Stimulated activated CD8-positive, alpha-beta memory T cell treated with anti-CD3 and anti-CD28 coated beads, Interleukin-2, amount 100 ng/mL, for 1 hour (primary cell): ENCODE results near the gene RHEBL1.

Source experiments
- DNase-seq, 2 donors: peaks; one replicate each; pipeline ENCODE4 v3.0.0-alpha.2; 2020; ENCODE audit warnings: low read depth in 2 of 2

The RHEBL1 gene

GRCh38 chr12:49054524-49054923, 15.3 kb downstream of the RHEBL1 start:
- DNase-seq, result no peak

DNA sequence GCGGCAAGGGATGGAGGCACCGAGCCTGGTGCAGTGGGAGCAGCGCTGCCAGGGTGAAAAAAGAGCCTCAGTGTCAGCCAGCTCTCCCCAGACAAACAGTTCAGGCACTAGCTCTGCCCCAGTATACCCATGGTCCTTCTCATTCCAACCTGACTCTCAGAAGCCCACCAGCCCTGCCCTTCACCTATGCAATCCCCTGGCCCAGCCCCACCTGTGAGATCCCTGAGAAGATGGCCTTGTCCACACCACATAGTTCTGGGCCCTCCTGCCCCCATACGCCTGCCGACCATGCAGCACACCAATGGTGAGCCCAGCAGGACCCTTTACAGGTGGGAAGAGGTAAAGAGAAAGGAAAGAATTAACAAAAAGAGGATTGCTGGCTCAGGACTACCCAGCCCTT, 15.7 kb downstream of the RHEBL1 start:
- no peak for DNase-seq

DNA sequence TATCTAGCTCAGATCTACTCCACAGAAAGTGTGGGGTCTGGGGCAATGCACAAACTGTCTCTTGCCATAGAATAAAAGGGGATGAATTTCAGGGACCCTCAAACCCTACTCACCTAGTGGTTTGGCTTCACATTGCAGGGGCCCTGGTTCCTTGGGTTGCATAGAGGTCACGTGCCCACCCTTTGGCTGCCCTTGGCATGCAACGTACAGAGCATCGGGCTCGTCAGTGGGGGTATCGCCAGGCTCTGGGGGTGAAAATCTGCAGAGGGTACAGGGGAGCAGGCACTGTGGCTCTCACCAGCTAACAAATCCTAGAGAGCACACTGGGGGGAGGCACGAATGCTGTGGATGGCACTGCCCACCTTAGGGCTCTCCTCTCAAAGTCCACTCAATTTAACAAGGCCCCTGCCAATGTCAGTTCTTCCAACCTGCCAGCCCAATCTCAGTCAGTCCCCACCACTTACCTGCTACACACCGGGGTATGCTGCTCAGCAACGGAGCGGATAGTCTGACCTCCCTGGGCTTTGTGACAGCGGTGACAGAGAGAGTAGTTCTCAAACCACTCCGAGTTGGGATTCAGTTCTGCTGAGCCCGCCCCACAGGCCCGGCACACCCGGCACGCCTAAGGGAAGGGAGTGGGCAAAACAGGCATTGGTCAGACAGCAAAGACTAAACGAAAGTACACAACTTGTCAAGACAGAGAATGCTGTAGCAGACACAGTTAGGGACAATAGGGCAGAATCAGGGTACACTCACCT, 17.1 kb downstream of the RHEBL1 start:
- no peak for DNase-seq

GRCh38 chr12:49051777-49052438, 17.9 kb downstream of the RHEBL1 start:
- no peak for DNase-seq

DNA sequence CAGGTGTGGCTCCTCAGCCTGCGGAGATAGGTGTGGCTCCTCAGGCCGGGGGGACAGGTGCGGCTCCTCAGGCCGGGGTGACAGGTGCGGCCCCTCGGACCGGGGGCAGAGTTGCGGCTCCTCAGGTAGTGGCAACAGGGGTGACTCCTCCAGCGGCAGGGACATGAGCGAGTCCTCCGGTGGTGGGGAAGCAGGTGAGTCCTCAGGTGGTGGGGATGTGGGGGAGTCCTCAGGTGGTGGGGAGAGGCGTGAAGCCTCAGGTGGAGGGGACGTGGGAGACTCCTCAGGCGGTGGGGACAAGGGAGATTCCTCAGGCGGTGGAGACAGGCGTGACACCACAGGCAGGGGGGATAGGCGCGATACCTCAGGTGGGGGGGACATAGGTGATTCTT, 18.4 kb downstream of the RHEBL1 start:
- DNase-seq, result no peak

GRCh38 chr12:49050507-49051372, 19.0 kb downstream of the RHEBL1 start:
- DNase-seq, result no peak

- DNase-seq, result no peak
These were observed 20.1 kb downstream of the RHEBL1 start for GRCh38 chr12:49049566-49050224.

GRCh38 chr12:49048953-49049352, 20.8 kb downstream of the RHEBL1 start:
- no peak for DNase-seq

DNA sequence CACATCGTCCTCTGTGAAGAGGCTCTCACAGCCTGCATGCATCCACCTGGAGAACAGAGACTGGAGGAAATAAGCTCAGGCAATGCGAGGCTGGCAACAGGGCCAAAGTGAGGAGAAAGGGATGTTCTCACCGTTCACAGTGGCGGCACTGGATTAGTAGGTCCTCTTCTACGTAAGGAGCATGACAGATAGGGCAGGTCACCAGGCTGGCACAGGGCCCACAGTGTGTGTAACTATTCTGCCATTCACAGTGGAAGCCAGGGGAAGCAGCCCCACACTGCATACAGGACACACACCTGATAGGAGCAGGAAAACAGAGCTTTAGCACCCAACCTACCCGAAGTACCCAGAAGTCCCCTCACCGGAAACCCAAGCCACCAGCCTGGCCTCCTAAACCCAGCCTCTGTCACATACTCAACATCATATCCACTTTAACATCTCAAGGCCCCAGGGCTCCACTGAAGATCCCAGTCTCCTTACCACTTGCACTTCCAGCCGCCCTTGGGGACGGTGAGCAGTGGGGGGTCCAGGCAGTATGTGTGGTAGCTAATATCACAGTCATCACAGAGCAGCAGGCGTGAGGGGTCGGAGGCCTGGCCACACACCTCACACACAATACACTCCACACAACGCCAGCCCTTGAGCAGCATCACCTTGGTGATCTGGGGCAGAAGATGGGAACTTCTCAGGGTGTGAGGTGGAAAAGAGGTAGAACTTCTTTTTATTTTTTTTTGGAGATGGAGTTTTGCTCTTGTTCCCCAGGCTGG, 23.5 kb downstream of the RHEBL1 start:
- DNase-seq, result no peak

DNA sequence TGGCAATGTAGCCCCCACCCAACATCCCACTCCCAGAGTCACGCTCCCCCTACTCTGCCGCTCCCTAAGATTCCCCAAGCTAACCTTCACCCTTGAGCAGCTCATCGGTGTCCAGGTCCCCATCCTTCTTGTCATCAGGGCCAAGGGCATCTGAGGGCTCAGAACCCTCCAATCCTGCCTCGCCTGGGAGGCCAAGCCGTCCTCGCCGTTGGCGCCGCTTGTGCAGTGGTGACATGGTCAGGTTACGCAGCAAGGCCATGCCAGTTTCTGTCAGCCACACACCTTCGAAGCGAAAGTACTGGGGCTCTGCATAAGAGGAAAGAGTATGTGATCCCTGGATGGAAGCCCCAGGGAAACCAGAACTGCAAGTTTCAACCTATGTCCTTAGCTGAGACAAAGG, 25.1 kb downstream of the RHEBL1 start:
- DNase-seq, result no peak

DNA sequence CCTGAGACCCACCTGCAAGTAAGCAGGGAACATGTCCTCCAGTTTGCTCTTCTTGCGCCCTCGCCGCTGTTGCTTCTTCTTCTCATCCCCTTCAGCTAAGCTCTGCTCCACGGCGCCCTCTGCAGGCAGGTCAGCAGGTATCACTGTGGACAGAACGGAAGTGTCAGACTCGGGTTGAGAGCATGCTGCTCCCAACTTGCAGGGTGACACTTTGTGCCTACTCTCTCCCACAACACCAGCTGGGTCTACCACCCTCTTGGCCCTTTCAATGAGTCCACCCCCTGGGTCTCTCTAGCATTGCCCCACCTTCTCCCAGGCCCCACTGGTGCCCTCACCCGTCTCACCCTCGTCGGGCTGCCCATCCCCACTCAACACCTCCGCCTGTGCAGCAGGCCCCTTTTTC, 25.9 kb downstream of the RHEBL1 start:
- DNase-seq, result peak; percentile 62 to 68

DNA sequence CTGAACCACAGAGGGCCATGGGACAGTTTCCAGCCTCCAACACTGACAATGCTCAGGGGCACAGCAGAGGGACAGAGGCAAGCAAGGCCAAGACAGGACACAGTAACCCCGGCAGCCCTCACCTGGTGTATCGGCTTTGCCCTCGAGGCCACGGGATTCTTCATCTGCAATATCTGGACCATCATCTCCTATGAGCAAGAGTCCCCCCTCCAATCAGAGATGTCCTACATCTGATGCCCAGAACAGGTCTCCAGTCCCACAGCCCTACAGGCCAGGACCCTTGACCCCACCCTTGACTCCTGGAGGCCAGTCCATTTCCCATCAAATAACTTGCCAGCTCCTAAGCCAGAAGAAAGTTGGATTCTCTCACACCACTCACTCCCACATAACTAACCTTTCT, 26.5 kb downstream of the RHEBL1 start:
- no peak for DNase-seq

GRCh38 chr12:49041881-49042484, 27.8 kb downstream of the RHEBL1 start:
- DNase-seq, result no peak

DNA sequence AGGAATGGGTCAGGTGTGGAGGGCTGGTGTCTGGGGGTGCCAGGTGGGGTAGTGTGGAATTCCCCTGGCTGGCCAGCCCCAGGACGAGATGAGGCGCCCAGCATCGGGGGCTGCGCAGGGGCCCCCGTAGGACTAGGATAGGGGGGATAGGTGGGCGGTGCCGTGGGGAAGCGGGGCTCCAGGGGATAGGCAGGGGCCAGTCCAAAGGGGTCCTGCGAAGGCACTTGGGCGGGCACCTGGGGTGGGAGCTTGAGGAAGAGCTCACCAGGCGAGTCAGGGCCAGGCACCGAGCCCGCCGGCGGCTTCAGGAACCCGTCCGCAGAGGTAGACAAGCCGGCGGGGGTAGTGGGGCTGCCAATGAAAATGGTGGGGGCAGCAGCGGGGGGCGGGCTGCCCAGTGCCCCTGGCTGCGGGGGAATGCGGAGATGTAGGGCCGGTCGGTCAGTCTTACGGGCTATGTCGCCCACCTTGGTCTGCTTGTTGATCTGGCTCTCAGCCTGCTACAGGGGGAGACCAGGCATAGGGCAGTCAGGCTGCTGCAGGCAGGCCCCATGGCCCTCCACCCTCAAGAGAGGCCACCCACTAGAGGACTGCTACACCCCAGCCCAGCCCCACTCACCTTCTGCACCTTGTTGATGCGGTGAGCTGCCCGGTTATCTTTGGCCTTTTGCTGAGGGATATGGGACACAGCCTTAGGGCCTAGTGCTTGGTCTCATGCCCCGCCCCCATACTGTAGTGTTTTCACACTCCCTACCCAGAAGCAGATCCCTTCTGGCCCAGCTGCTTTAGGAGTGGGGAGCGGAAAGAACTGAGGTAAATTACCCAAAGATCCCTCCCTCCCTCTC, 28.5 kb downstream of the RHEBL1 start:
- no peak for DNase-seq

DNA sequence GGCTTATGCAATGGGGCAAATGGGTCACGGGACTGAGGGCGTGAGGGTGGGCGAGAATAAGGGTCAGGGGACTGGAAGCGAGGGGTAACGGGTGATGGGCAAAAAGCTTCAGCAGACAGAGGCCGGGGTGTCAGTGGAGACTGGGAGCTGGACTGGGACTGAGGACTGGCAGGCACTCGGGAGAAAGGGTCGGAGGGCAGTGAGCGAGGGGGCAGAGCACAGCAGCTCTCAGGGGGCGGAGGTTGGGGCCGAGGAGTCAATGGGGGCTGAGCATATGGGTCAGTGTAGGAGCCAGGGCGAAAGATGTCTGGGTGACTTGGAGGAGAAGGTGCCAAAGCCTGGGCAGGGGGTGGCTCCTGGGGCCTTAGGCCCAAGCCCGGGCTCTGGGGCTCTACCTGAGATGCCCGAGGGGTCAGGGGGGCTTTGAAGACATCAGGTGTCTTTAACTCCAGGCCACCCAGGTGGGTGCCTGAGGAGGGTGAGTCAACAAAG, 29.4 kb downstream of the RHEBL1 start:
- DNase-seq, result no peak

DNA sequence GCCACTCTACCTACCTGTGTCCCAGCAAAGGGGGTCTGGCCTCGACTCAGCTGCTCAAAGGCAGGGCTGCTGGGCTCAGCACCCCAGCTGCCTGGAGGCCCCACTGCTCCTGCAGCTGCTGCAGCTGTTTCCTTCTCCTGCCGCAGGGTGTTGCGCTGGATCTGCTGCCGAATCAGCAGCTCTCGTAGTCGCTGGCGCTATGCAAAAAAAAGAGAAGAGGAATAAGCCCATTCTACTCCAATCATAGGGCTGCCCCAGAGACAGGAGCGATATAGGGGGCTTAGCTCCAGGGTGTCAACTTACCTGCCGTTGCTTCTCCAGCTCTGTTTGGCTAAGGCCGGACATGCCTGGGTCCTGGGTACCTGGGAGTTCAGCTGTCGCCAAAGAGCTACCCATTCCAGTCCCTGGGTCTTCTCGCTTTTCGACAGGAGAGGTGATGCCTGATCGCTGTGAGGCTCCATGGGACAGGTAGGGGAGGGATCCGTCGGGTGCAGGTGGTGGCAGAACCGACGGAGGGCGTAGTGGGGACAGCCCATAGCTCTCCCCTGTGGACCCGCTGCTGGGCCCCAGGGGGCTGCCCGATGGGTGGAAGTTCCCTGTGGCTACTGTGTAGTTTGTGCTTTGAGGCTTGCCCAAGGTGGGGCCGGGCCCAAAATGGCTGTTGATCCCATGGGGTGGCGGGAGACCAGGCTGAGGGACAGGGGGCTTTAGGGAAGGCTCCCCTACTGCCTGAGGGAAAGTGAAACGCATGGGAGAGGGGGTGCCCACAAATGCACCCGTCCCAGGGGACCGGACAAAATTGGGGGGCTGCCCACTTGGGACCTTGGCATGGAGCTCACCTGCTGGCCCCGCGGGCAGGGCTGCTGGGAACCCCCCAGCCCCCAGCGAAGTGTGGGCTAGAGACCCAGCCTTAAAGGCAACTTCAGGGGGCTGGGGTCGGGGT, 30.1 kb downstream of the RHEBL1 start:
- no peak for DNase-seq

GRCh38 chr12:49038291-49038955, 31.4 kb downstream of the RHEBL1 start:
- DNase-seq, result no peak

DNA sequence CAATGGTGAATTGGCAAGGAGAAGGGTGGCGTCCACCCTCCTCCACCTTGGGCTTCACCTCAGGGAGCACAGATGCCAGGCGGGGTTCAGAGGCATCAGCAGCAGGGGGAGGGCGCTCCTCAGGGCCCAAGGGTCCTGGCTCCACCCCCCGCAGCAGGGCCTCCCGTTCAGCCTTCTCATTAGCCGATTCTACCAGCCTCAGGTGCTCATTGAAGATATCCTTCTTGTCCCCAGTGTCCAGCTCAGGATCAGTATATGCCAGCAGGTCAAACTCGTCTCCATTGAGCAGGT, 31.9 kb downstream of the RHEBL1 start:
- no peak for DNase-seq
